NCI-H345 treated with DMSO at 0.1 percent for 48 hours (cell line): ENCODE data around the gene VSTM2B.
A peak's percentile ranks its signal among the peaks of the same experiment; 100 is the strongest.

ENCODE experiments used
- DNase-seq: peaks from one replicate; lab custom pipeline; 2025; ENCODE audit not compliant: unreplicated experiment; lab: John Stamatoyannopoulos, UW

VSTM2B gene

DNA sequence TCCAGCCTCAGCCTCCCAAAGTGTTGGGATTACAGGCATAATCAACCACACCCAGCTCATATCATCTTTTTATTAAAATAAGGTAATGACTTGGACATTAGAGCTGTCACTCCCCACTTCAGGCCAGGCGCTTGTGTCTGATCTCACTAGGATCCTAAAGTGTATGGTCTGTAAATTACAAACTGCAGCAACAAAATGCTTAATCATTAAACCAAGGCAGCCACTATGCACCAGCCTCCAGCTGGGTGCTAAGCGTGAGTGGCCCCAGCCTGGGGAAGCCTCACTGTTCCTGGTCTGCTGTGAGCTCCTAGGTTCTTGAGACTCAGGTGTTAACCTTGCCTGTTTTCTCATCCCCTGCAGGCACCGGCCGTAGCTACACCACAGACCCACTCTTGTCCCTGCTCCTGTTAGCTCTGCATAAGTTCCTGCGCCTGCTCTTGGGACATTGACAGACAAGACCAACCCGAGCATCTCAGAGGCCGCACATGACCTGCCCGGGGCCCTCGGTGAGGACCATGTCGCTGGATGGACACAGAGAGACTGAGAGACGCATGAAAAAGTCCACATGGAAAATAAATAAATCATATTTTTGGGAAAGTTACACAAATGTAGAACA lies 37.8 kb downstream of the VSTM2B start:
- DNase-seq = no peak

DNA sequence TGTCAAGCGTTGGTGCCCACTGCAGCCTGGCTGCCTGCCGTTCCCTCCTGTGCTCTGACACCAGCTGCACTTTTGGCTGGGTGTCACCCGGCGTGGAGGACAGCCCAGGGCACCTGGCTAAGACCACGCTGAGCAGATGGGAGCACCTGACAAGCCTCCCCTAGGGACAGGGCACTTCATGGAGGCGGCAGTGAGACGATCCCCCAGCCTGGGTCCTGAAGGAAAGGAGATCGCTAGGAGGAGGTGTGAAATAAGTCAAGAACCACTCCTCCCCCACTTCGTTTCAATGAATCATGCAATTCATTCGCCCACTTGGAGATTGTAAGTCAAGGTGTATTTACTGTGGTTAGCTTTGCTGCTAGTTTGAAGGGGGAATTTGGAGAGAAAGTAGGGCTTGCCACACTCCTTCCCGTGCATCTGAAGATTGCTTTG lies 38.8 kb downstream of the VSTM2B start:
- DNase-seq = peak; percentile 34

DNA sequence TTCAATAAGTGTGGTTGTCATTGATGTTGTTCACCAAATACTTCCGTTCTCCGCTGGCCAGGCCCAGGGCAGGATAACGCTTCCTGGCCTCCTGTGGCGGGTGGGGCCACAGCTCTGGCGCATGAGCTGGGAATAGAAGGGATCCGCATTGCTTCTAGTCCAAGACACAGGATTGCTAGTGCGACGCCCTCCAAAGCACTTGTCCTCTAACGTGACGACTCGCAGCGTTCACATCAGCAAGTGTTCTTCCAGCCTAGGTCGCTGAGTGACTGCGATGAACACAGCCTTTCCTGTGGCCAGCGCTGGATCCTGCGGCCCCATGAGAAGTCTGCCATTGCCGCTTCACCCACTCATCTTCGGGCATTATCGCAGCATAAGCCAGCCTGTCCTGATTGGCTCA lies 39.4 kb downstream of the VSTM2B start:
- DNase-seq = no peak

DNA sequence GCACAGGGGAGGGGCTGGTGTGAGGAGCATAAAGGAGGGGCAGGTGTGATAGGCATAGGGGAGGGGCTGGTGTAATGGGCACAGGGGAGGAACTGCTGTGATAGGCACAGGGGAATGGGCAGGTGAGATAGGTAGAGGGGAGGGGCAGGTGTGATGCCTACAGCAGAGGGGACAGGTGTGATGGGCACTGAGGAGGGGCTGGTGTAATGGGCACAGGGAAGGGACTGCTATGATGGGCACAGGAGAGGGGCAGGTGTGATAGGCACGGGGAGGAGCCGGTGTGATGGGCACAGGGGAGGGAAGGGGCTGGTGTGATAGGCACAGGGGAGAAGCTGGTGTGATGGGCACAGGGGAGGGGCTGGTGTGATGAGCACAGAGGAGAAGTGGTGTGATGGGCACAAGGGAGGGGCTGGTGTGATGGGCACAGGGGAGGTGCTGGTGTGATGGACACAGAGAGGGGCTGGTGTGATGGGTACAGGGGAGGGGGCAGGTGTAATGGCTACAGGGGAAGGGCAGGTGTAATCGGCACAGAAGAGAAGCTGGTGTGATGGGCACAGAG lies 40.8 kb downstream of the VSTM2B start:
- no peak for DNase-seq

DNA sequence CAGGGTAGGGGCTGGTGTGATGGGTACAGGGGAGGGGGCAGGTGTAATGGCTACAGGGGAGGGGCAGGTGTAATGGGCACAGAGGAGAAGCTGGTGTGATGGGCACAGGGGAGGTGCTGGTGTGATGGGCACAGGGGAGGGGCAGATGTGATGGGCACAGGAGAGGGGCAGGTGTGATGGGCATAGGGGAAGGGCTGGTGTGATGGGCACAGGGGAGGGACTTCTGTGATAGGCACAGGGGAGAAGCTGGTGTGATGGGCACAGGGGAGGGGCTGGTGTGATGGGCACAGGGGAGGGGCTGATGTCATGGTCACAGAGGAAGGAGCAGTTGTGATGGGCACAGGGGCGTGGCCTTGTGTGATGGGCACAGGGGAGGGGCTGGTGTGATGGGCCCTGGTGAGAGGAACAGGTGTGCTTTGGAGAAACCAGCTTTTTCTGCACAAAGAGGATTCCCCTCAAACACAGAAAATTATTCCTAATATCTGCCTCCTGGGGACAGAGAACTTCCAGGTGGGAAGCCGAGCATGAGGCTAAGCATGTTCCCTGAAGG lies 41.6 kb downstream of the VSTM2B start:
- DNase-seq = no peak

DNA sequence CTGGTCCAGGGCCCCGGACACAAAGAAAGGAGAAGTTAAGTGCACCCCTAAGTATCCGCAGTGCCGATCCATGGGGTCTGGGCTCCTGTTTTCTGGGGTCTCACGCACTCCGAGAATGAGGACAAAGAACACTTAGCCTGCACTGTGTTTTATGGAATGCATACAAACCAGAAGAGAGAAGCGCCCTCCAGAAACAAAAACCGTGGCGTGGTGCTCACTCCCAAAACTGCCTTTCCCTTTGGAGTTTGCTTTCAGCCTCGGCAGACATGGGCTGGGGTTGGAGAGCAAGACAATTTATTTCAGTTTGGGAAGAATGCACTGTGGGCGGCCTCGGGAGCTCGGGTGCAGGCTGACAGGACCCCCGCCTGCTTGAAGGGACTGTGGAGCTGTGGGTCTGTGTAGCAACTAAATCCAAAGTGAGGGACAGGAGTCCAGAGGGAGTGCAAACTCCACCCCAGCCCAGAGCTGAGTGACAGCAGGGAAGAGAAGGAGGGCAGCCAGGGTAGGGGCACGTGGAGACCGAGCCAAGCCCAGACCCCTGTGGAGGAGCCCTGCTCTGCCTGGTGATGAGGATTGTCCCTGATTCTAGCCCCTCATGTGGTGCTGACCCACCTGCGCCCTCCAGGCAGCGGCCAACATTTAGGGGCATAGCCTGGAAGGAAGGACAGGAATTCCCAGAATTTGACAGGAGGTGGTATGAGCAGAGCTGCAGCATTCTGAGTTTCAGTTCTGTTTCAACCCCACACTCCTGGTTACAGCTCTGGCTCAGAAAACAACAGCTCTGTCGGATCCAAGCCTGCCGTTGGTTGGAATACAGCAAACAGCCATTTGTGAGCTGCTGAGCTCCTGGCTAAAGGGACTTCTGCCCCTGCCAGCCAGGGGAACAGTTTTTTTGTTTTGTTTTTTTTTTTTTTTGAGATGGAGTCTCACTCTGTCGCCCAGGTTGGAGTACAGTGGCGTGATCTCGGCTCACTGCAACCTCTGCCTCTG lies 42.5 kb downstream of the VSTM2B start:
- DNase-seq = no peak

DNA sequence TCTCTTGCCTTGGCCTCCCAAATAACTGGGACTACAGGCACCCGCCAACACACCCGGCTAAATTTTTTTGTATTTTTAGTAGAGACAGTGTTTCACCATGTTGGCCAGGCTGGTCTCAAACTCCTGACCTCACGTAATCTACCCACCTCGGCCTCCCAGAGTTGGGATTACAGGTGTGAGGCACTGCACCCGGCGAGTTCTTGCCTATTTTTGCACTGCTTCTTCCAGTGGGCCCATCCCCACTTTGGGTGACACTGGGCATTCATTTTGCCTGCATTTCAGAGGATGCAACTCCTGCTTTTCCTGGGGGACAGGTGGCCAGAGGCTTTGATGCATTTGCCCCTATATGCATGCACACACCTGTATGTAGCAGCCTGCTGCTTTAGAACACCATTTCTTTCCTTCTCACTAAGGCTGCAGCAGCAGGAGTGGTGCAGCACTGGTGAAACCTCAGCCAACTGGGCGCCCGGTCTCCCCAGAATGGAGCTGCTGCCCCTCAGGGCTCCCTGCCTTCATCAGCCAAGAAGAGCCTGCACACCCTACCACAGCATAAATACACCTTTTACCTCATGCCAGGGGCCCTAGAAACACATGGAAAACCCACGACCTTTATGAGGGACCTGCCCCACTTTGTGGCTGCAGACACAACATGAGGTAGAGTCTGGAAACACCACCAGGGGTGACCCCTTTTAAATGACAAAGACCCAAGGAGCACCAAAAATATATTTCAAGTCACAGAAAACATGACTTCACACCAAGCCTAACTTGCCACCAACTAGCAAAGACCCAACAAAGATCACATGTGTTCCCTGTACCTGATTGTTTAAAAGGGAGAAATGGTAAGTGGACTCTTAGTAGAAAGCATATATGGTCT lies 43.5 kb downstream of the VSTM2B start:
- DNase-seq = no peak

DNA sequence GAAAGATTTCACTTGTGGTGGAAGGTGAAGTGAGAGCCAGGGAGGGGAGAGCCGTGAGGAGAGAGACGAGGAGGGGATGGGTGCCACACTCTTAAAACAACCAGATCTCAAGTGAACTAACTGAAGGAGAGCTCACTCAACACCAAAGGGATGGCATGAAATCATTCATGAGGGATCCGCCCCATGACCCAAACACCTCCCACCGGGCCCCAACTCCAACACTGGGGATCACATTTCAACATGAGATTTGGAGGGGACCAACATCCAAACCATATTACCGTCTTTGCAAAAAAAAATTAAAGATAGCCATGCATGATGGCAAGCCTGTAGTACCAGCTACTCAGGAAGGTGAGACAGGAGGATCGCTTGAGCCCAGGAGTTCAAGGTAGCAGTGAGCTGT lies 45.4 kb downstream of the VSTM2B start:
- DNase-seq = no peak

DNA sequence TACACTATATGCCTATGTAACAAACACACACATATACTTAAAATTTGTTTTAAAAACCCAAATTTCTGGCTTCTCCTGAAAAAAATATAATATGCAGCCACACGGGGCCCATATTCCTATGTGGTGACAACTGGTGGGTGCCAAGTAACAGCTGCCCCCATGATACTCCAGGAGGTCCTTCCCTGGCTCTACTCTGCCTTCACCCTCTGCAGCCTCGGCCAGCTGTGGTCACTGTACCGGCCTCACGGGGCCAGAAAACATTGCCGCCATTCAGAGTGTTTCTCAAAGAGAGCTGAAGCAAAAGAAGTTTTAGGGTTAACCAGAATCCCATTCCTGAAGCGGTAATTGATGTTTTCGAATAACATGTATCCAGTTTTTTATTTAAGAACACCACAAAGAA lies 47.7 kb downstream of the VSTM2B start:
- DNase-seq = no peak

DNA sequence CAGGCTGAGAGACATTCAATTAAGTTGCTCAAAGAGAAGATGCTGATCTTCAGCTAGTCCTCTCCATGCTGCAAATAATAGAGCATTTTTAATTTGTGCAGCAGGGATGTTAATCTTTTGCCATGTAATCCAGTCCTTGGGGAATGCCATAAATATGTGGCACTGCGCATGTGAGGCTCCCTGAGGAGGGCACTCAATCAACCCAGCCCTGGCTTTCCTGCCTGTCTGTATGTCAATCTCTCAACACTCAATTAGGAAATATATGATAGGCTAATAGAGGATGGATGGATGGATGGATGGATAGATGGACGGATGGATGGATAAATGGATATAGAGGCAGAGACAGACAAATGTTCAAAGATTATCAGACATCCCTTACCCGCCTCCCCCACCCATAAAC lies 48.7 kb downstream of the VSTM2B start:
- no peak for DNase-seq

DNA sequence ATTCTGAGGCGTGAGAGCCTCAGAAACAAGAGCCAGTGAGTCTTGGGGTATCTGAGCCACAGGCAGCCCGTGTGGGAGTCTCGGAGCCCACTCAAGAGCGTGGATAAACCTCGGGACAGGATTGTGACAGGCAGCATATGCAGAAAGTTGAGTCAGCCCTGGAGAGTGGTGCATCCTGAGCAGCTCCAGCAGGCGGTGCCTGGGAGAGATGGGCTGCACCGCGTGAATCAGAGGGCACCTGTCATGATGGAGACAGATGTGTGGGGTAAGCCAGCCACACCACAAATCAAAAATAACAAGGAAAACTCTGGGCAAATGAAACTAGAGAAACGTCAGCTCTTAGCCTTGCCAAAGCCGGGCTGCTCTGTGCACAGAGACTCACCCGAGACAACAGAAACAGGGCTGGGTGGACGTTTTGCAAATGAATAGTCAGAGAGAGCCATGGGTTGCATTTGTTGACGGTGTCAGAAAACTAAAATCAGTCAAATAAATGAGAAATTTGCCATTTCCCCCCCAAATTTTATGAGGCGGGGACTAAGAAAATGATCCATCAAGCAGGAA lies 50.3 kb downstream of the VSTM2B start:
- no peak for DNase-seq

DNA sequence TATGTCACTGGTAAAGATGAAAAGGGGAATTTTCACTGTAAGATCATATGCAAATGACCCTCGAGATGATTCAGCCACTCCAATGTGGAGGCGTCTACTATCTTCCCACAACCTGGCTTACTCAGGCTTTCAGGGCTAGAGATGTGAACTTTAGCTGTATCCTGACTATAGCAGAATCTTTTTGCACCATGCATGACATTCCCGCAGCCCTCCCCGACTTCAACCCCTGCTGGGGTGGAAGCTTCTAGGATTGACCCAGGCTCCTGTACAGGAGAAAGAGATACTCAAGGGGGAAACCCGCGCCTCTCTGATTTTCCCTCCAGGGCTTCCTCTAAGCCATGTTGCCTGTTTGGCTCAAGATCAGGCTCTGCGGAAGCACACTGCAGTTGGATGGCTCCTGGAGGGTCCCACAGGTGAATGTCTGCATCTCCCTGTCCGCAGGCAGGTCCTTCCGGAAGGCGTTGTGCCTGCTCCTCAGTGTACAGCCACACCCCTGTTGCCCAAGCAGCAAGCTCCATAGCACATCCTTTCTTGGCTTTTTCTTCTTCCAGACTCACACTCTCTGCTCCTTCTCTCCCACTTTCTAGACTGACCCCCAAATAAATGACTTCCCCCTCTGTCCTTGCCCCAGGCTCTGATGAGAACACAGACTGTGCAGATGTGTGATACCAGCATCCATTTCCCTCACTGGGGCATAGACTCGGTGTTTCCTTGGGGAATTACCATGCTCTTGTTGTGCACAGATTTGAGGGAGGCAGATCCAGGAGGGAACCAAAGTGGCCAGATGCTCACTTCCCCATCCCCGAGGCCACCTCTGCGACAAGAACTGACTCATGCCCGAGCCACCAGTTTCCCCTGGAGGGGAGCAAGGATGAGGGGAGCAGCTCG lies 51.2 kb downstream of the VSTM2B start:
- no peak for DNase-seq

DNA sequence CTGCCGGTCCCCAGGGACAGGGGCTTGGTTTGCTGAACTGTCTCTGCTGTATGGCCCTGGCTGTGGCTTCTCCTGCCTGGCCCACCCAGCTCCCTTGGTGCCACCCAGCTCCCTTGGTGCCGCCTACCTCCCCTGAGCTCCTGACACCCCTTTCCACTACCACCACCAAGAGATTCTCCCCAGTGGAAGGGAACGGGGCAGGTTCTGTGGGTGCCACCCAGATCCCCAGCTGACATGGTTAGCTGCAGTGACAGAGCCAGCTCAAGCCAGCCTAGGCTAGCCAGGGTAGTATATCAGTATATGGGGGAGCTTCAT lies 51.8 kb downstream of the VSTM2B start:
- no peak for DNase-seq

DNA sequence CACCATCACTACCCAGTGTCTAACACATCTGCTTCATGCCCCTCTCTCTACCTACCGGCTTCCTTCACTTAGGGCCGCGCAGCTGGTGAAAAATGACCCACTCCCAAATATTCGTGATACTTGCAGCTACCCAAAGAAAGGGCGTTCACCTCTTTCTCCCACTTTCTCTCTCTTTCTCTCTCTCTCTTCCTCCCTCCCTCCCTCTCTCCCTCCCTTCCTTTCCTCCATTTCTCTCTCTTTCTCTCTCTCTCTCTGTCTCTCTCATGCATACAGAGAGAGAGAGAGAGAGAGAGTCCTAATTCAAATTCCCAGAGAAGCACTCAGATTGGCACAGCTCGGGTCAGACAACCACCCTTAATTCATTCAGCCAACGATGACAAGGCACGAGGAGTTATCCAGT lies 52.6 kb downstream of the VSTM2B start:
- no peak for DNase-seq

DNA sequence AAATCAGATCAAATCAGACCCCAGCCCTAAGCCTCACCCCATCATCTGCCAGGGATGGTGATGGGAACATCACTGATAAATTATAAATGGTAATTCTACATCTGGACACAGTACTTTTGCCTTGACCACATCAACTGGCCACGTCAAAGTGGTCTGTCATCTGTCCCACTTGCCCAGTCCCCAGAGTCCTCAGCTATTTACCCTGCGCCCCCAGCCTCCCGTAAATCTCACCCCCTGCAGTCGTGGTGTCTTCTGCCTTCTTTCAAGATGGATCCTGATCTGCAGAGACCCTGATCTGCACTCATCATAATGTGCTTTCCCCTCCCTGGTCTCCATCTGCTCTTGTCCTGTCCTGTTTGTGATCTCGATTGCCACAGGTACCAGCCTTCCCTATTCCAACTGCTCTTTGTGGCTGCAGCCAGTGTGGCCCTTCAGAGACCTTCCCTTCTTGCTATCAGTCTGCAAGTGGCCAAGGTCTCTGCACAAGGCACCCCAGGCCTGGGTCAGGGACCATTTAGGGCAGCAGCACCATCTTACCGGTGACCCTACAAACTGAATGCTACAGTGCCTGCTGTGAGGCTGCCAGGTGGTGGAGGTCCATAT lies 53.6 kb downstream of the VSTM2B start:
- no peak for DNase-seq

DNA sequence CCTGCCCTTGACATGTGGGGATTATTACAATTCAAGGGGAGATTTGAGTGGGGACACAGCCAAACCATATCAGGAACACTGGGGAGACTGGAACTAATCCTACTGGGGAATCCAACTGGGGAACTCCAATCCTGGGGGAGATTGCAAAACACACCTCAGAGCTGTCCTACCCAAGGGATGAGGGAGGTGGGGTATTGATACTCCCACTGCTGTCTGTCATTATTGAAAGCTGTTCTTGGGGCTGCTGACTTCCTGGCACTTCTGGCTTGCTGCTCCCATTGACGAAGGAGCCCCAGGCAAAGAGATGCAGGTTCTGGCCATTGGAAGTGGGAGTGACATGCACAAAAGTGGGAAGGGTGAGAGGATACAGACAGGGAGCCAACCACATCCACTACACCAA lies 55.6 kb downstream of the VSTM2B start:
- no peak for DNase-seq

DNA sequence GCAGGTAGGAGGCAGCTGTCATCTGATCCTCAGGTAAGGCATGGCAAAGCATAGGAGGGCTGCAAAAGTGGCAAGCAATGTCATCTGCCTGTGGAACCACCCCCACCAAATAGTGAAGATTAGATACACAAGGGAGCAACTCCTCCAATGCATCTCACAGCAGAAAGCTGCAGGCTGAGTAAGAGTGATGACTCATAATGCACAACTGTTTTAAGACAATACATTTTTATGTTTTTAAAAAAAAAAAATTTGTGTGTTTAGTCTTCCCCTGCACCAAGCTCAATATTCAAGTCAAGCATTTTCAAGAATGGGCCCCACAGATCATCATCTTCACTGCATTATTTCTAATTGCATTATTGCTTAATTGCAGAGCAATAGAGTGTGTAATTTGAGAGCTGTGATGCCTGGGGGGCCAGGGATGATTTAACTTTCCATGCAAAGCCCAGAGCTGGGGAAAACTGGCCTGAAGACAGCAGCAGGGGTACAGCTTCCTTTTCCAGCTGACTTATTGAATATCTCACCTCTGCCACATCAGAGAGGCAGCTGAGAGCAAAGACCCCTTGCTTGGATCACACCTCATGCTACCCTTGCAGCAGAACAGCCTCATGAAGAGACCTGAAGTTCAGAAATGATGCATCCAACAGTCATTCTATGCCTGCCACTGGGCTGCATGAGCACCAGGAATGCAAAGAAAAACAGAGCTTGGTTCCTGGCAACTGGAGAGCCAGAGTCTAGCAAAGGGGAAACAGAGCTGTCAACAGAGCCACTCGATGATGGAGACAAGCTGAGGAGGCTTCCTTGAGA lies 57.6 kb downstream of the VSTM2B start:
- DNase-seq = no peak

DNA sequence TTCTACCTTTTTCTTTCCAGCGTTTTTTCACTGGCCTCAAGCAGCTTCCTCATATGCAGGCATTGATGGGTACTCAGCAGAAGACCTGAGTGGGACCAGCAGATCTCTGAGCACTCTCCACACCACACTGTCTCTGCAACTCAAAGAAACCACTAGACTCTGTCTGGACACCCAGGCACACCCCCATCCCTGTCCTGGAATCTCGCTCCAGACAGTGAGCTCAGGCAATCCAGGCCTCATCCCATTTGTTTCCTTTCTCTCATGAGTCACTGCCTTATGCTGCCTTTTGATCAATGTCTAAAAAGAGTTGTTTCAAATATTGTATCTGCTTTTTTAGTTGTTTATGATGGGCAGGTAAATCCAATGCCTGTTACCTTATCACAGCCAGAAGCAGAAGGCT lies 60.6 kb downstream of the VSTM2B start:
- DNase-seq = no peak

DNA sequence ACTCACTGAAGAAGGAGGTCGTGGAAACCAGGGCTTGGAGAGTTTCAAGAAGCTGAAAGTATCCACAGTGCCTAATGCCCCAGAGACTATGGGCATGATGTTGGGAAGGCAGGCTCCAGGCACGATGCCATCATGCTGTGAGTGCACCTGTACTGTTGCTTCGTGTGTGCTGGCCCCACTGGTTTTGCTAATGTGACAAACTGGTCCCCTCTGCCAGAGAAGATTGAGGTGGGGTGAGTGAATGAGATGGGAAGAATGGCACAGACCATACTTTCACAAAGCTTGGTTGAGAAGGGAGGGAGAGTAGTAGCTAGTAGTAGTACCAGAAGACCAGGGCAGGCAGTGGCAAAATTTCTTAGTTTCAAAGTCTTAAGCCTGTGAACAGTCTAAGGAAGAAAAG lies 61.3 kb downstream of the VSTM2B start:
- DNase-seq = no peak
